GM19324 (cell line): ENCODE data around the gene LBH.

Experiments
- ATAC-seq: cut with Tn5 transposase; IDR thresholded peaks from one replicate; pipeline ENCODE4 v1.9.1; 2021; ENCODE audit warnings: mild to moderate bottlenecking, moderate library complexity; ENCODE audit not compliant: unreplicated experiment, low FRiP score

Gene LBH

GRCh38 chr2:30270166-30270565 lies 38.8 kb downstream of the LBH start:
- no peak for ATAC-seq

GRCh38 chr2:30271301-30271700 lies 40.0 kb downstream of the LBH start:
- no peak for ATAC-seq

- no peak for ATAC-seq
Observed at GRCh38 chr2:30272286-30272685, 41.0 kb downstream of the LBH start.

- ATAC-seq, result no peak
Observed at GRCh38 chr2:30272761-30273573, 41.6 kb downstream of the LBH start.

GRCh38 chr2:30273574-30273929 lies 42.2 kb downstream of the LBH start:
- ATAC-seq, result no peak

GRCh38 chr2:30275256-30275655 lies 43.9 kb downstream of the LBH start:
- no peak for ATAC-seq

GRCh38 chr2:30276455-30276911 lies 45.1 kb downstream of the LBH start:
- ATAC-seq, result no peak

- ATAC-seq, result no peak
Observed at GRCh38 chr2:30277582-30277981, 46.2 kb downstream of the LBH start.

GRCh38 chr2:30278419-30278818 lies 47.1 kb downstream of the LBH start:
- no peak for ATAC-seq

- ATAC-seq, result no peak
Observed at GRCh38 chr2:30280596-30281434, 49.5 kb downstream of the LBH start.

- no peak for ATAC-seq
Observed at GRCh38 chr2:30282081-30282480, 50.7 kb downstream of the LBH start.

GRCh38 chr2:30282721-30283120 lies 51.4 kb downstream of the LBH start:
- no peak for ATAC-seq

- no peak for ATAC-seq
Observed at GRCh38 chr2:30283931-30284565, 52.7 kb downstream of the LBH start.

GRCh38 chr2:30285758-30286157 lies 54.4 kb downstream of the LBH start:
- no peak for ATAC-seq

GRCh38 chr2:30287190-30287840 lies 56.0 kb downstream of the LBH start:
- no peak for ATAC-seq

- ATAC-seq, result peak; percentile 44
Observed at GRCh38 chr2:30287857-30288513, 56.7 kb downstream of the LBH start.

GRCh38 chr2:30288561-30288960 lies 57.2 kb downstream of the LBH start:
- ATAC-seq, result no peak

GRCh38 chr2:30293303-30293921 lies 62.1 kb downstream of the LBH start:
- ATAC-seq, result no peak

GRCh38 chr2:30294133-30294532 lies 62.8 kb downstream of the LBH start:
- ATAC-seq, result no peak

GRCh38 chr2:30296496-30296895 lies 65.2 kb downstream of the LBH start:
- no peak for ATAC-seq
